NT2/D1 (cell line): ENCODE measurements around the gene AGAP9.
"Not testable (repeated sequence)": the region's sequence is repeated elsewhere in the genome, so short reads cannot be mapped to it uniquely, and the experiment has no call there.

Source experiments
- SUZ12 ChIP-seq: IDR thresholded peaks from 2 replicates; pipeline ENCODE4 v1.6.1; 2011; ENCODE audit not compliant: insufficient read length, insufficient read depth; ENCODE audit errors: extremely low read depth
- YY1 ChIP-seq: IDR thresholded peaks from 2 replicates; pipeline ENCODE4 v1.6.1; 2011; ENCODE audit not compliant: insufficient read length, insufficient read depth
- ZNF274 ChIP-seq: IDR thresholded peaks from 2 replicates; pipeline ENCODE4 v1.6.1; 2011; ENCODE audit warnings: mild to moderate bottlenecking, low read depth, low read length

GRCh38 chr10:47523475-47523874, at the start of gene AGAP9:
- not testable (repeated sequence) for TF ChIP-seq YY1, SUZ12, ZNF274
